ENCODE data around the gene CEP170.
A peak's percentile ranks its signal among the peaks of the same experiment; 100 is the strongest.

Gene CEP170

DNA sequence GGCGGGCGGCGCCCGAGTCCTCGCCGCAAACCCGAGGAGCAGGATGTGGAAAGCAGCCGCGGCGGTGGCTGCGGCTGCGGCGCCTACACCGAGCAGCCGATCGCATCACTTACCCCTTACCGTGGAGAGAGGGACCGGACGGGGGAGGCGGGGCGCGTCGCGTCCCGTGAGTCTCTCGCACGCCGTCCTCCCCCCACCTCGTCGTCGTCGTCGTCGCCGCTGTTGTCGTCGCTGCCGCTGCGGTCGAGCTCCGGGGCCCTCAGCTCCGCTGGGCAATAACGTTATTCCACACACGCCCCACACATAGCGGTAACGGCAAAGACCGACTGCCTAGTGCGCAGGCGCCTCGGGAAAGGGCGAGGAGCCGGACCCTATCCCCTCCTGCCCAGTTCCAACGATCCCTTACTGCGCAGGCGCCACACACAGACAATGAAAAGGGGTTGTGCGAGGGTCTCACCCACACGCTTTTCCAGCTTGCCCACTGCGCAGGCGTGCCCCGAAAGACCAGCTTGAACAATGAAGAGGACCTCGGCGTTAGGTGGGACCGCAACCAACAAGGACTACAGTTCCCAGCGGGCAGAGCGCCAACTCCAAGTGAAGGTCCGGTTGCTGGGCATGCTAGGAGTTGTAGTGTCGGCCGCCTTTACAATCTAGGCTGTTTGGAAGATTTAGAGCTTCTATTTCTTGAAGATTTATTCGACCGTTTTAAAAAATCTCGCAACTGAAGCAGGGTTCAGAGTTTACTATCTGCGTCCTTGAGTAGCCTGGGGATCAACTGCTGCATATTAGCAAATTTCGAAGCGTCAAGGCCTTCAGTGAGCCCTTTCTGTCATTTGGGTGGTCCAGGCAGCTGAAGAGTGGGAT is at the start of gene CEP170:
TSS of gene CEP170 (minus strand) at position 355 of the 864 bp plus-strand sequence. CDS start 30,001 bp downstream, outside the sequence.
- DNase-seq: peak; percentile 96

DNA sequence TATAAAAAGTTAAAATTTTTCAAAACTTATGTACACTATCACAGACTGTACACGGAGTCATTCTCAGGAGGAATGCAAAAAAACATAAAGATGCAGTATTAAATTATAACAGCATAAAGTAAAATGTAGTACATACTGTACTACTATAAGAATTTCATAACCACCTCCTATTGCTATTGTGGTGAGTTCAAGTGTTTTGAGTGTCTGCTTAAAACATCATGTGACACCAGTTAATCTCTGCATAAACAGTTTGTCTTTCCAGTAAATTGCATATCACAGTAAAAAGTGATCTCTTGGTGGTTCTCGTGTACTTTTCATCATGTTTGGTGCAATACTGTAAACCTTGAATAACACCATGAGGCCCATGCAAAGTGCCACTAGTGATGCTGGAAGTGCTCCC is 46.0 kb upstream of the CEP170 start:
- no peak for DNase-seq

DNA sequence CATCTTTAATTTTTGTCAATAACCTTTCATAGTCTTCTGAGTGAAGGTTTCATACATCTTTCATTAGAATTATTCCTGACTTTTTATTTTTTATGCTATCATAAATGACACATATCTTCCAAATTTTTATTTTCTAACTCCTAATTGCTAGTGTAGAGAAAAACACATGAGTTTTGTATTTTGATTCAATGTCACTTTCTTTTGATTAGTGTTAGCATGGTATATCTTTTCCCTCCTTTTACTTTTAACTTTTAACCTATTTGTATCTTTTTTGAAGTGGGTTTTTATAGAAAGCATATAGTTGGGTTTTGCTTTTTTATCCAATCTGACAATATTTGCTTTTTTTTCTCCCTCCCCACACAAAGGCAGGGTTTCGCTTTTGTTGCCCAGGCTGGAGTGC is 44.0 kb upstream of the CEP170 start:
- DNase-seq: no peak

DNA sequence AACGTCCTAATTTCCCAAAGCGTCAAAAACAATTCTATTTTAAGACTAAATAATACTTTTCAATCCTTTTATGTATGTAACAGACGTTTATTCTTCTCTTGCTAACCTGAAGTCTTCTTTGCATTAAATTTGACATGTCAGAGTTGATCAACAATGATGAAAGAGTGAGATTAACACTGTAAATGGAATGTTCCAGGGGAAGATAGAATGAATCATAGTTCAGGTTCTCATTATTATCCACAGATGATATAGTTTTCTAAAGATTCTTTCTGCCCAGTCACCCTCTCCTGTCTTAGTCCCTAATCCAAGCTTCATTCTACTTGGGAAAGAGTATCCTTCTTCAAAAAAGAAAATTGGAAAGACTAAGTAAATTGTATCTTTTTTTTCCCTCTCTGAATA is 39.6 kb upstream of the CEP170 start:
- DNase-seq: no peak

DNA sequence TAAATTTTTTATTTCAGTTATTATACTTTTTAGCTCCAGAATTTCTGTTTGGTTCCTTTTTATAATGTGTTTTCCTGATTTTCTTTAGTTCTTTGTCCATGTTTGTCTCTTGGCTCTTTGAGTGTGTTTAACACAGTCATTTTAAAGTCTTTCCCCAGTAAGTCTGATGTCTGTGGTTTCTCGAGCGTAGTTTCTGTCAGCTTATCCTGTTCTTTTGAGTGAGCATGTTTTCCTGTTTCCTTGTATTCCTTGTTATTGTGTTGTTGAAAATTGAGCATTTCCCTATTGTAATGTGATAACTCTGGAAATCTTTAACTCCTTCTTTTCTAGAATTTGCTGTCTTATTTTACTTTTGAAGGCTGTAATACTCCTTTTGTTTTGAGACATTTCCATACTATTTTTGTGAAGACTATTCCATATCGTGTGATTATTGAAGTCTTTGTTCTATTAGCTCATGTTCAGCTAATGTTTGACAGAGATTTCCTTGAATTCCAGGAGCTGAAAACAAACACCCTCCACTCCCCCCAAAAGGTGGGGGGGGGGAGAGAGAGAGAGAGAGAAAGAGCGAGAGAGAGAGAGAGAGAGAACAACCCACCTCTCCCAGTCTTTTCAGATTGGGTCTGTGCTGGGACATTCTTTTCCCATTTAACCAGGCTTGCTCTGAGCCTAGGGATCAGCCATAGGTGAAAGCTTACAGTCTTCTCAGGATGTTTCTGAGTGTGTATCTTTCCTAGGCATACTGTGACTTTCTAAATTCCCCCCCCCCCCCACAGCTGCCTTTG is 39.1 kb upstream of the CEP170 start:
- DNase-seq: no peak

DNA sequence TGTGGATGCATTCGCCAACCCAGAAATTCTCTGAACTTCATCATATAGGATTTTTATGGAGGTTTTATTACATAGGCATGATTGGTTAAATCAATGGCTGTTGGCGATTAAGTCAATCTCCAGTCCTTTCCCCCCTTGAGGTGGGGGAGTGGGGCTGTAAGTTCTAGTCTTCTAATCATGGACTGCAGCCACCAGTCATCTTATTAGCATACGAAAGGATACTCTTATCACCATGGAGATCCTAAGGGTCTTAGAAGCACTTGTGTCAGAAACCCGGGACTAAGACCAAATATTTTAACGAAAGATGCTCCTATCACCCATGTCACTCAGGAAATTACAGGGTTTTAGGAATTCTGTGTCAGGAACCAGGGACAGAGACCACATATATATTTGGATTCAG is 37.0 kb upstream of the CEP170 start:
- no peak for DNase-seq

DNA sequence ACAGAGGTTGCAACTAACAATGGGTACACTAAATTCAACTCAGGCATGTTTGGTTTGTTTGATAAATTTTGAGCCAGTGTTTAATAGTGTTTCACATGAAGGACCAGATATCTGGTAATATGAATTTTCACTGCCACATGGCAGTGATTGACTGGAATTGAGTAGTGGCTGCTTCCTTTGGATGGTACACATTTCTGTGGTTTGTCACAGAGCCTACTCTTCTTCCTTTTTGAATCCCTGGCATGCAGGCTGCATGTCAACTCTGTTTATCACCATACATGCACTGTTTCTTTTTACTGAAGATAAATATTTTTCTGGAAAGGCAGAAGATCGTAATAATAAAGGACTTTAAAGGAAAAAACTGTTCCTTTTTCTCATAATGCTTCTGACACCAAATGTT is 36.2 kb upstream of the CEP170 start:
- DNase-seq: no peak

DNA sequence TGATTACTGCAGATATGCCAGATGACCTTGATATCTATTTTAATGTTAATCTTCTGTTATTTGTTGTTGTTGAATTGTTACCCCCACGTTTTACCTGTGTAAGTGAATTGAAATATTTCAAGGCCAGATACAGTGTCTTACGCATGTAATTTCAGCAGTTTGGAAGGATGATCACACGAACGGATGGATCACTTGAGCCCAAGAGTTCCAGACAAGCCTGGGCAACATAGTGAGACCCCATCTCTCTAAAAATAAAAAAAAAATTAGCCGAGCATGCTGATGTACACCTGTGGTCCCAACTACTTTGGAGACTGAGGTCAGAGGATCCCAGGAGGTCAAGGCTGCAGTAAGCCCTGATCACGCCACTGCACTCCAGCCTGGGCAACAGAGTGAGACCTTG is 33.0 kb upstream of the CEP170 start:
- no peak for DNase-seq

DNA sequence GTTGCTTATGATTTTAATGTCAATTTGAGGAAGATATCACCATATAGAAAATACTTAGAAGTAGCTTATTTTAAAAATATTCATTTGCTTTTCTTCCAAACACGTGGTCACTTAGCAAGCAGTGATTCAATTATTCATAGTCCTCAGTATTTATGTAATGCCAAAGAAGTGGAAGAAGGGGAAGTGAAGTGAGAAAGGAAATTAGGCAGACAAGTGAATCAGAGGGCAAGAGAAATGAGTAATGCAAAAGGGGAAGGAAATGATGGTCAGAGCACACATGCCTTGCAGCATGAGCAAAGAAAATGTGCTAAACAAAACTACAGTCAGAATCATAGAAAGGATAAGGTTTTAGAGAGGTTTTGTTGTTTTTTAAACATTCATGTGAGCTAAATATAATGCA is 32.6 kb upstream of the CEP170 start:
- DNase-seq: no peak

DNA sequence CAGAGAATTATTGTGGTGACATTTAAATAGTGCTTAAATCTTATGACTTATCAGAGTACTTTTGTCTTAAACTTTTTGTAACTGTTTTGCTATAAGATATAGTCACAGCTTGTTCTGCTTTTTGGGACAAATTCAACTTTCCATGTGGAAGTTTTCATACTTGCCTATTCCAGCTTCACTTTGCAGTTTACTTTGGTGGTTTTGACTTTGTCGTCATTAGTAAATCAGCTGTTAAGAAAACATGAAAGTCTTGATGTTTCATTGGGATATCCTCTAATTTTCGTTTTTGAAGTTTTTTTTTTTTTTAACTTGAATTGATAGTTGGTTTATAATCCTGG is 32.0 kb upstream of the CEP170 start:
- DNase-seq: no peak

DNA sequence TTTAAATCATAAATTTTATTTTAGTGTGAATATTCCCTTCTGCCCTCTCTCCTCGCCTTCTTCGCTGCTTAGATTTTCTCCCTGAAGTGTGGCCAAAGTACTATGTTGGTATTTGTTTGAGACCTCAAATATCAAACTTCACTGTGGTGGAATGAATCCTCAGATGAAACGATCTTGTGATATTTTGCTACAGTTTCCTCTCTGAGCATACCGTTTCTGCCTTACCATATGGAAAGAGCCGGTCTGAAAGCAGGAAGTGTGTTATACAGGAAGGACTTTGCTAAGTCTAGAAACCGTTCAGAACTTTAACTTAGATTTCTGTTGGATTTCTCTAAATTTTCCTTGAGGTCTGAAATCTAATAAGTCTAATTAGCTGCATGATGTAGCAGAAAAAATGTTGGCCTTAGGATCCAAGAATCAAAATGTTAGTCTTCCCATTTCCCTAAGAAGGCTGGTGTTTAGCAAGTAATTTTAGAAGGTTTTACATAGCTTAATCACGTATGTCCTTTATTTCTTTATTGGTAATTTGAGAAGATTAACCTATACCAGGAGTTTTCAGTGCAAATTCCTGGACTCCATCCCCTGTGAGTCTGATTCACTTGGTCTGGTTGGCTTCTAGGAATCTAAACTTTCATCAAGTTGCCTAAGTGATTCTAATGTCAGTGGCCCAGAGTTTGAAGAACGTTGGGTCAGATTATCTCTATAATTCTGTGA is 31.5 kb upstream of the CEP170 start:
- no peak for DNase-seq

DNA sequence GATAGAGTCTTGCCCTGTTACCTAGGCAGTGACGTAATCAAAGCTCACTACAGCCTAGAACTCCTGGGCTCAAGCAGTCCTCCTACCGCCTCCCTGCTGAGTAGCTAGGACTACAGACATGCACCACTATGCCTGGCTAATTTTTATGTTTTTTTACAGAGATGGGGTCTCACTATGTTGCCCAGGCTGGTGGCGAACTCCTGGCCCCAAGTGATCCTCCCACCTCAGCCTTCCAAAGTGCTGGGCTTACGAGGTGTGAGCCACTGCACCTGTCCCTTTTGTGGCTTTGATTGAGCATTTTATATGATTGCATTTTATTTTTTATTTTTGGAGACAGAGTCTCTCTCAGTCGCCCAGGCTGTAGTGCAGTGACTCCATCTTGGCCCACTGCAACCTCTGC is 26.6 kb upstream of the CEP170 start:
- DNase-seq: no peak

DNA sequence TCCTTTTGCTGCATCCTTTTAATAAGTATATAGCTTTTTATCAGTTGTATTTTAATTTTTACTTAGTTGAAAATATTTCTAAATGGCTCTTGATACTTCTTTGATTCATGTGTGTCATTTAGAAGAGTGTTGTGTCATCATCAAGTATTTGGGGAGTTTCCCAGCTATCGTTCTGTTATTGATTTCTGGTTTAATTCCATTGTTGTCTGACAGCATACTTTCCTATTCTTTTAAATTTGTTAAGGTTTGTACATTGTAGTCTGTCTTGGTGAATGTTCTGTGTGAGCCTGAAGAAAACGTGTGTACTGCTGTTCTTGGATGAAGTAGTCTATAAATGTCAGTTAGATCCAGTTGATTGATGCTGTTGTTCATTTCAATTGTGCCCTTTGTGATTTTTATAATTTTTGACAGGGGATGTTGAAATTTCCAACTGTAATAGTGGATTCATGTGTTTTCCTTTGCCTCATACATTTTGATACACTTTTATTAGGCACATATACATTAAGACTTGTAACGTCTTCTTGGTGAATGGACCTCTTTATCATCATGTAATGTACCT is 25.6 kb upstream of the CEP170 start:
- DNase-seq: no peak

DNA sequence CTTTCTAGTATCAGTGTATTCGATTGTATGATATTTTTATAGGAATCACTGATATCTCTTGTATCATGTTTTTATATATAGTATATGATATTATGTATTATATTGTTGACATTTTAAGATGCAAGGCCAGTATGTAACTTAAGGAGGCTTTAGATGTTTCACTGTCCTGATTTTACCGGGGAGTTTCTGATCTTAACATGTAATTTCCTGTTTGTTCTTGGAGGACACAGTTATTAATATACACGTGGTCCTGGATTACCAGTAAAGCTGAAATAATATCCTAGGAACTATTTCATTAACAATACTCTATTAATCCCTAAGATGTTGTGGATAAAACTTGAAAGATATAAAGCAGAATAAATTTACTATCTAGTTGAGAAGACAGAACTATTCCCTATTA is 20.2 kb upstream of the CEP170 start:
- DNase-seq: no peak

DNA sequence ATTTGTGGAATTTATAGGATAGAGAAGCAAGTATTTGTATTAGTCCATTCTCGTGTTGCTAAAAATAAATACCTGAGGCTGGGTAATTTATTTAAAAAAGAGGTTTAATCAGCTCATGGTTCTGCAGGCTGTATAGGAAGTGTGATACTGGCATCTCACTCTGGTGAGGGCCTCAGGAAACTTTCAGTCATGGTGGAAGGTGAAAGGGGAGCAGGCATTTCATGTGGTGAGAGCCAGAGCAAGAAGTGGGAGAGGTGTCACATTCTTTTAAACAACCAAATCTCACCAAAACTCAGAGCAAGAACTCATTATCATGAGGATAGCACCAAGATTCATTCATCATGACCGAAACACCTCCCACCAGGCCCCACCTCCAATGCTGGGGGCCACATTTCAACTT is 18.9 kb upstream of the CEP170 start:
- no peak for DNase-seq

DNA sequence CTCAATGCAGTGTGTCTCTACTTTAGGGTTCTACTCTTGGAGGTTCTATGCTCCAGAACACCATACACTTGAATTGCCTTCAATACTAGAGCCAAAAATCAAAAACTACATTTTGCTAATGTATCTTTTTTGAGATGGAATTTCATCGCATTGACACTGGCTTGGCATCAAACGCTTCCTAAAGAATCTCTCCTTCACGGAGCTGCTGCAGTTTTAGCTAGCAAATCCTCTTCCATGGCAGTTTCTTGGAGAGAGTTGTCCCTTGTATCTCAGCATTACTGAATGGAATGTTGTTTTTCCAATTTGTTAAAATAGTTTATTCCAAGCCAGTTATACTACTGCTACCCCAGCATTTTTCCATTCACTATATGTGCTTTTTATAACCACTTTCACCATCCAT is 18.4 kb upstream of the CEP170 start:
- DNase-seq: no peak

DNA sequence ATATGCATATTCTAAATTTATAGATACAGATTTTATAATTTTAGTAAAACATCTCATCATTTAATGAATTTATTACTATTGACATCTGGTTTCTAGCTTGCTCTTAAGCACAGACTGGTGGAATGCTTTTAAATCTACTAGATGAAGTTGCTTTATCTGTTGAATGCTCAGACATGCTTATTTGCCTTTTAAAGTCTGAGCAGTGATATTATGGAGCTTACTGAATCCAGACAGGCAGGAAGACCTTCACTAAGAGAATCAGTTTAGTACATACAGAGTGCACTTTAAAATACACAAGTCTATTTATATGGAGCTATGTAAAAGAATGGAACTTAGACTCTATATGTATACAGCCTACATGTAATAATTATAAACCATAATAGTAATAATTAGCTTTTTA is 17.3 kb upstream of the CEP170 start:
- DNase-seq: no peak

DNA sequence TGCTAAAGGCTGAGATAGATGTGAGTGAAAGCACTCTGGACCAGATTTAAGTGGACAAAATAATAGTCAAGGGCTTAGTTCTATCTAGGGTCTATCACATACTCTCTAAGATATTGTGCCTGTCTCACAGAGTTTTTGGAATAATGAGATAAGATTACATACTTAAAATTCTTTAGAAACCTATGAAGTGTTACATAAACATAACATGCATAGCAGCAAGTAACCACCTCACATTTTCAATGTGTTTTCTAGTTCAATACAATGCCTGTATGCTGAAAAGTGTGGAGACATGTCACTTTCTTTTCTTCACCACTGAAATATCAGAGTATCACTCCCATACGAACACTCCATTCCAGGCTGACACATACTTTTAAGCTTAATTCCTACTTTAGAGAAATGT is 16.9 kb upstream of the CEP170 start:
- DNase-seq: no peak

DNA sequence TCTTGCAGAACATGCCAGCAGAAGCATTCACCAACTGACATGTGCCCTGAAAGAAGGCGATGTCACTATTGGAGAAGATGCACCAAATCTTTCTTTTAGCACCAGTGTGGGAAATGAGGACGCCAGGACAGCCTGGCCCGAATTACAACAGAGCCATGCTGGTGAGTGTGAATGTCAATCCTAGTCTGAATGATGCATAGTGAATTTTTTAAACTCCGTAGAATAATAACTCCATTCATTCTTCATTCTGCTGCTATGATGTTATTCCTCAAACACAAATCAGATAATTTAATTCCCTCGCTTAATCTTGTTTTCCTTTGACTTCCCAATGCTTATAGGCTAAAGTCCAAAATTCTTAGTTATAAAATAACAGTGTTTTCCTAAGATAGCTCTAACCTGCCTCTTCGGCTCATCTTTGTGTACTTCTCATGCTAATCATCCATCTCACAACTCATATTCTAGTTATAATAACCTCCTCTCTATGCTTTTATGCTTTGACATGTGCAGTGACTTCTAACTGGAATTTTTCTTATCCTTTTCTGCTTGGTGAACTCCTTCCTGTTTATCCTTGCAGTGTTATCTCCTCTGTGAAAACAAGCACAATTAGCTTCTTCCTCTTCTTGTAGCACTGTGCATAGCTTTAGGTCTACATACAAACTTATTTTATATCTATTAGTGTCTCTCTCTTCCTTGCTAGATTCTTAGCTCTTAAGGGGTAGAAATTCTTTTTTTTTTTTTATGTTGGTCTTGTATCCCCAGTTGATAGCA is 15.2 kb upstream of the CEP170 start:
- DNase-seq: no peak

DNA sequence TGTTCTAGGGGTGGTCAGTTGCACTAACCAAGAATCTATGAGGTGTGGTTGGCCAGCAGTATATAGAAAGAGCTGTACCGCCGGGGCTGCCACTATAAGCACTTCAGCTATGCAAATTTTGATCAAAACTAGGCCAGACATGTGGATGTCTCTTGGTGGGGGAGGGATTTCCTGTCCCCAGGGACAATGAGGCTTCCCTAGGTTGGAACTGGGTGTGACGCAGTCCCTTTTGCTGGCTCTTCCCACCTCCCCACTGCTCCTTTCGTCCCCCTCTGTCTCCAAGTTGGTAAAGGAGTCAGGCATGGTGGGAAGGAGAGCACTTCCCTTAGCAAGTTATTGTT is 14.3 kb upstream of the CEP170 start:
- DNase-seq: no peak

DNA sequence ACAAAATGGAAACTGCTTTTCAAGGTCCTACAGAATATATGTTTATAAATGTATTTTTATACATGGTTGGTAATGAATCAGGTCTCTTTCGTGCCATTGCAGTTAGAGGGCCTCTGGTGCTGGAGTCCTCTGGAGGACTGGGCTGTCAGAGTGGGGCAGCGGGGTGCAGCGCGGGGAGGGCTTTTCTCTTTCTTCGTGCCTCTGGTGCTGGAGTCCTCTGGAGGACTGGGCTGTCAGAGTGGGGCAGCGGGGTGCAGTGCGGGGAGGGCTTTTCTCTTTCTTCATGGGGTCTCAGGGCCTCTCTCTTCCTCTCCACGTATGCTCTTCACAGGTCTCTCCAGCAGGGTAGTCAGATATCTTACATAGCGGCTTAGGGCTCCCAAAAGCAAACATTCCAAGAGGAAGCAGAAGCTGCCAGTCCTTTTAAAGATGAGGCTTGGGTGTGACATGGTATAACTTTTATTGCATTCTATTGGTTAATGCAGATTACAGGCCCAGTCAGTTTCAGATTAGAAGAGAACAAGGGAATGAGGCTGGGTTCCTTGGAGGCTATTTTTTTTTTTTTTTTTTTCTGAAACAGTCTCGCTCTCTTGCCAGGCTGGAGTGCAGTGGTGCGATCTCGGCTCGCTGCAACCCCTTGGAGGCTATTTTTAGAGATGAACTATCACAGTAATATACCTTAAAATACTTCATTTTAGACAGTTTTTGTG is 13.8 kb upstream of the CEP170 start:
- DNase-seq: no peak
